Neural progenitor cell (in vitro differentiated cells): Measurements from ENCODE around the gene JAK1. TPM values are rescaled to one million over a fixed set of nuclear protein-coding genes. Genes with fewer than 3 reads are reported as not detected.

Experiments
- DNase-seq: peaks from one replicate; pipeline ENCODE4 v3.0.0-alpha.2; 2016; ENCODE audit warnings: low spot score
- H2AFZ ChIP-seq: fragments of 200-600 bp; sonication (generic); replicated peaks from 2 replicates; pipeline ENCODE4 v1.6.1; 2016; ENCODE audit warnings: antibody characterized with exemption
- H3F3A ChIP-seq: fragments of 200-600 bp; sonication (generic); 2 replicates; pipeline ENCODE4 v1.6.1; 2016; ENCODE audit warnings: antibody characterized with exemption, low read depth
- H3K27ac ChIP-seq: fragments of 200-600 bp; sonication (generic); 2 replicates; pipeline ENCODE4 v1.5.1; 2016; ENCODE audit warnings: mild to moderate bottlenecking
- H3K27me3 ChIP-seq: fragments of 200-600 bp; sonication (generic); 2 replicates; pipeline ENCODE4 v1.6.1; 2016; ENCODE audit warnings: mild to moderate bottlenecking, moderate library complexity
- H3K36me3 ChIP-seq: fragments of 200-600 bp; sonication (generic); 2 replicates; pipeline ENCODE4 v1.5.1; 2016
- H3K4me1 ChIP-seq: fragments of 200-600 bp; sonication (generic); 2 replicates; pipeline ENCODE4 v1.6.1; 2016; ENCODE audit warnings: mixed run types
- H3K4me2 ChIP-seq: fragments of 200-600 bp; sonication (generic); 2 replicates; pipeline ENCODE4 v1.6.1; 2016
- H3K4me3 ChIP-seq: fragments of 200-600 bp; sonication (generic); 2 replicates; pipeline ENCODE4 v1.5.1; 2016
- H3K79me2 ChIP-seq: fragments of 200-600 bp; sonication (generic); 2 replicates; pipeline ENCODE4 v1.6.1; 2016; ENCODE audit warnings: low read depth
- H3K9ac ChIP-seq: fragments of 200-600 bp; sonication (generic); 2 replicates; pipeline ENCODE4 v1.6.1; 2016
- H3K9me3 ChIP-seq: fragments of 200-600 bp; sonication (generic); 2 replicates; pipeline ENCODE4 v1.5.1; 2016; ENCODE audit warnings: low read depth
- H4K20me1 ChIP-seq: fragments of 200-600 bp; sonication (generic); 2 replicates; pipeline ENCODE4 v1.6.1; 2016; ENCODE audit warnings: low read depth
- H3K27ac Mint-ChIP-seq: 3 replicates; pipeline ENCODE4 v1.8.0; 2021; ENCODE audit warnings: mixed read lengths
- H3K27me3 Mint-ChIP-seq: 2 replicates; pipeline ENCODE4 v1.8.0; 2022; ENCODE audit warnings: low read depth, mild to moderate bottlenecking, inconsistent platforms, moderate library complexity, mixed read lengths; ENCODE audit not compliant: insufficient read depth
- H3K36me3 Mint-ChIP-seq: 3 replicates; pipeline ENCODE4 v1.8.0; 2021; ENCODE audit warnings: mixed read lengths
- H3K4me1 Mint-ChIP-seq: 3 replicates; pipeline ENCODE4 v1.8.0; 2021; ENCODE audit warnings: mixed read lengths
- H3K4me3 Mint-ChIP-seq: 3 replicates; pipeline ENCODE4 v1.8.0; 2021; ENCODE audit warnings: mild to moderate bottlenecking, moderate library complexity, mixed read lengths
- H3K9me3 Mint-ChIP-seq: 3 replicates; pipeline ENCODE4 v1.8.0; 2020; ENCODE audit warnings: mixed read lengths
- EZH2 ChIP-seq: fragments of 200-600 bp; sonication (generic); IDR thresholded peaks from 2 replicates; pipeline ENCODE4 v1.6.1; 2017; ENCODE audit warnings: antibody characterized with exemption, mild to moderate bottlenecking, moderate library complexity
- EZH2phosphoT487 ChIP-seq: fragments of 200-600 bp; sonication (generic); IDR thresholded peaks from 2 replicates; pipeline ENCODE4 v1.6.1; 2017; ENCODE audit warnings: antibody characterized with exemption
- total RNA-seq: library from RNA; depleted of rRNA; stranded (reverse); fragments of >200 nt; gene quantifications from 2 replicates; pipeline ENCODE4 v1.2.3, GENCODE V29; 2015; ENCODE audit warnings: low replicate concordance
- TF ChIP-seq, protein P1 (sequence below): fragments of 200-600 bp; sonication (generic); IDR thresholded peaks from 2 replicates; pipeline ENCODE4 v1.5.1; 2017; ENCODE audit warnings: antibody characterized with exemption, mild to moderate bottlenecking

Gene JAK1
- total RNA-seq, 1 donor from 2014 or later = 6.5 TPM

DNA sequence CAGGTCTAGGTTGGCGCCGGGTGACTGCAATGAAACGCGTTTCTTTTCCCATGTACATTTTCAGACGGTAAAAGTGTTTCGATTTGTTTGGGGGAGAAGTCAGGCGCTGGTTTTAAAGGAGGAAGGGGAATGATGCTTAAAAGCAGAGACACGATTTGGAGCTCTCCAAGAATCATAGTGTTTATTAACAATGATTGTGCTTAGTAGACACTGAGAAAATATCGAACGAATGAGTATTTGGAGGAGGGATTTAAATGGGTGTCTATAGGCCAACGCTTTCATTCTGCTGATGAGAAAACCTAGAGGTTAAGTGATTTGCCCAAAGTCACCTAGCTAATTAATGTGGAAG is 36.9 kb upstream of the JAK1 start:
- no peaks in the 10 kb centered on the region for H3K4me1 ChIP-seq
- peak overlapping the region; percentile 66 for H3K4me3 Mint-ChIP-seq
- peak; percentile 18 for DNase-seq
- peaks cover 2% of the 10 kb centered on the region for H3K36me3 Mint-ChIP-seq
- TF ChIP-seq, protein P1, sequence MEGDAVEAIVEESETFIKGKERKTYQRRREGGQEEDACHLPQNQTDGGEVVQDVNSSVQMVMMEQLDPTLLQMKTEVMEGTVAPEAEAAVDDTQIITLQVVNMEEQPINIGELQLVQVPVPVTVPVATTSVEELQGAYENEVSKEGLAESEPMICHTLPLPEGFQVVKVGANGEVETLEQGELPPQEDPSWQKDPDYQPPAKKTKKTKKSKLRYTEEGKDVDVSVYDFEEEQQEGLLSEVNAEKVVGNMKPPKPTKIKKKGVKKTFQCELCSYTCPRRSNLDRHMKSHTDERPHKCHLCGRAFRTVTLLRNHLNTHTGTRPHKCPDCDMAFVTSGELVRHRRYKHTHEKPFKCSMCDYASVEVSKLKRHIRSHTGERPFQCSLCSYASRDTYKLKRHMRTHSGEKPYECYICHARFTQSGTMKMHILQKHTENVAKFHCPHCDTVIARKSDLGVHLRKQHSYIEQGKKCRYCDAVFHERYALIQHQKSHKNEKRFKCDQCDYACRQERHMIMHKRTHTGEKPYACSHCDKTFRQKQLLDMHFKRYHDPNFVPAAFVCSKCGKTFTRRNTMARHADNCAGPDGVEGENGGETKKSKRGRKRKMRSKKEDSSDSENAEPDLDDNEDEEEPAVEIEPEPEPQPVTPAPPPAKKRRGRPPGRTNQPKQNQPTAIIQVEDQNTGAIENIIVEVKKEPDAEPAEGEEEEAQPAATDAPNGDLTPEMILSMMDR = no peak
- TF ChIP-seq EZH2 = peak; percentile 89
- no peak for TF ChIP-seq EZH2phosphoT487
- peak overlapping the region; percentile 57 for H3K4me3 ChIP-seq
- no peak overlapping the region for H3K27ac Mint-ChIP-seq
- H3K9me3 ChIP-seq = no peaks in the 10 kb centered on the region
- peaks cover 26% of the 10 kb centered on the region for H3K27me3 Mint-ChIP-seq
- peak overlapping the region; percentile 52 for H2AFZ ChIP-seq
- H3K79me2 ChIP-seq = no peaks in the 10 kb centered on the region
- H3K27me3 ChIP-seq = peaks cover 60% of the 10 kb centered on the region
- peak overlapping the region; percentile 67 for H3K4me2 ChIP-seq
- H3K4me1 Mint-ChIP-seq = peaks cover 17% of the 10 kb centered on the region
- H3K9ac ChIP-seq = no peak overlapping the region
- peaks cover 9% of the 10 kb centered on the region for H4K20me1 ChIP-seq
- no peaks in the 10 kb centered on the region for H3K36me3 ChIP-seq
- no peaks in the 10 kb centered on the region for H3F3A ChIP-seq
- H3K9me3 Mint-ChIP-seq = peaks cover 7% of the 10 kb centered on the region
- H3K27ac ChIP-seq = no peak overlapping the region

DNA sequence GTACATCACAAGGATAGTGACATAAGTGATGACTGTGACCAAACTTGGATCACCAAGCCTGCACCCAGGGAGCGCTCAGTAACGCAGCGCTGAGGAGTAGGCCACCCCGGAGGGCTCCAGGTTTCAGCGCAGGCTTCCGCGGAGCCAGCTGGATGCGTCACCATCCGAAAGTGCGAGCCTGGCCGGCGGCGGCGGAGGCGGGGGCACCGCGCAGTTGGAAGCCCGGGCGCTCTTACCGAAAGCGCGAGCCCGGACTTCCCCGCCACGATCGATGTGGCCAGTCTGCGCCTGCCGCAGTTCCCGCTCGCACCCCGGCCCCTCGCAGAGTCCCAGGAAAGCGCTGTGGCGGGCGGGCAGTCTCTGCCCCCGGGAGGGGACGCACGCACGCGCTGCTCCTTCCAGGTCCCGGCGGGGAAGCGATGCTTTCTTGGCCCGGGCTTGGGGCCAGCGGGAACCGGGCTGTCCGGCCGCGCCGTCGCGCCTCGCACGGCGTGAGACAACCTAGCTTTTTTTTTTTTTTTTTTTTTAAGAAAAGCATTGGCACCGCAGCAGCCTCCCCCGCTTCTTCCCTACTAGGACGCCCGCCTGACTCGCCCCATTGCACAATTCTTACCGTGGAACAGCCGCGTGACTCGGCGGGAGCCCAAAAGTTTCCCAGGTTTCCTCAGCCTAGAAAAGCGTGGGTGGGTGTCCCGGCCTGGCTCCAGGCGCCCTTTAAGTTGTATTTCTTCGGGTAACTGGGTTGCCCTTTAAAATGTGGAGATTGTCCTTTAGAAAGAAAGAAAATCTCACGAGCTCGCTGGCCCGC is 36.4 kb upstream of the JAK1 start:
- Mint-ChIP-seq H3K36me3 (peaks cover 4% of the 10 kb centered on the region), H3K4me1 (peaks cover 17% of the 10 kb centered on the region), H3K9me3 (peaks cover 10% of the 10 kb centered on the region), H3K27me3 (peaks cover 26% of the 10 kb centered on the region), H3K27ac (no peak overlapping the region), H3K4me3 (peak overlapping the region; percentile 66)
- Histone ChIP-seq H3F3A (no peaks in the 10 kb centered on the region), H3K27me3 (peaks cover 60% of the 10 kb centered on the region), H3K9ac (no peak overlapping the region), H3K36me3 (no peaks in the 10 kb centered on the region), H3K79me2 (no peaks in the 10 kb centered on the region), H3K27ac (no peak overlapping the region), H3K4me2 (peak overlapping the region; percentile 67), H3K9me3 (no peaks in the 10 kb centered on the region), H3K4me3 (peak overlapping the region; percentile 57), H2AFZ (peak overlapping the region; percentile 52), H4K20me1 (peaks cover 9% of the 10 kb centered on the region), H3K4me1 (no peaks in the 10 kb centered on the region)
- DNase-seq = peak; percentile 87
- TF ChIP-seq EZH2 = no peak
- TF ChIP-seq, protein P1 = no peak
- TF ChIP-seq EZH2phosphoT487 = peak; percentile 60

DNA sequence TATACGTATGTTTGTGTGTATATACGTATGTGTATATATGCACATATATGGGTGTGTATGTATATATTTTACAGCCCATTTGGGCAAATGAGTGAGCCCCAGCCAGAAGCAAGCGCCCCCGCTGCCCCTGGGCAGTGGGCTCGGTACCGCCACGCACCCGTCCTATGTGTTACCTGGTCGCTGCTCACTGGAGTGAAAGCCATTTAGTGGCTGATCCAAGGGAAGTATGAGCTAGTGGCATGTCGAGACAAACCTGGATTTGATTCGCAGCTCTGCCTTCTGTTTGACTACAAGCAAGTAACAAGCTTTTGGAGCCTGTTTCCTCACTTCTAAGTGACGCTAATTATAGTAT is 35.8 kb upstream of the JAK1 start:
- Histone ChIP-seq H3K27me3 (peaks cover 60% of the 10 kb centered on the region), H3K4me3 (peak overlapping the region; percentile 57), H3K9ac (no peak overlapping the region), H3K36me3 (no peaks in the 10 kb centered on the region), H2AFZ (no peak overlapping the region), H3K27ac (no peak overlapping the region), H3K79me2 (no peaks in the 10 kb centered on the region), H3K4me1 (no peaks in the 10 kb centered on the region), H3K4me2 (peak overlapping the region; percentile 67), H3K9me3 (no peaks in the 10 kb centered on the region), H3F3A (no peaks in the 10 kb centered on the region), H4K20me1 (peaks cover 9% of the 10 kb centered on the region)
- H3K27me3 Mint-ChIP-seq = peaks cover 26% of the 10 kb centered on the region
- H3K4me3 Mint-ChIP-seq = peak overlapping the region; percentile 66
- no peak overlapping the region for H3K27ac Mint-ChIP-seq
- DNase-seq = no peak
- peaks cover 10% of the 10 kb centered on the region for H3K9me3 Mint-ChIP-seq
- peaks cover 17% of the 10 kb centered on the region for H3K4me1 Mint-ChIP-seq
- TF ChIP-seq, protein P1 = no peak
- TF ChIP-seq EZH2 (no peak), EZH2phosphoT487 (no peak)
- peaks cover 4% of the 10 kb centered on the region for H3K36me3 Mint-ChIP-seq
